HepG2 (cell line): ENCODE results near the gene PDIK1L. TPM values are rescaled to one million over a fixed set of nuclear protein-coding genes. Genes with fewer than 3 reads are reported as not detected.

Experiments
- ATAC-seq: fragments of 200-7000 bp; cut with Tn5 transposase; 3 replicates; pipeline ENCODE4 v1.9.1; 2020; ENCODE audit warnings: mild to moderate bottlenecking, moderate library complexity
- BruUV-seq: library from RNA; stranded (reverse); fragments of 400-500 nt; replicated peaks from 2 replicates; lab custom pipeline; 2021; lab: Mats Ljungman, UMichigan
- CTCF ChIA-PET: fragments of 300-600 bp; formaldehyde crosslinking; extraction: SDS; loops from one replicate; lab custom pipeline; 2021; ENCODE audit warnings: low total read pairs, inconsistent platforms, low intra/inter-chr PET ratio; lab: Yijun Ruan, JAX
- POLR2A ChIA-PET: fragments of 350-600 bp; sonication (Branson Sonifier 250); formaldehyde crosslinking; loops from one replicate; lab custom pipeline; 2020; ENCODE audit warnings: antibody characterized with exemption, inconsistent platforms; lab: Yijun Ruan, JAX
- DNase-seq: peaks from one replicate; pipeline ENCODE4 v3.0.0-alpha.2; 2015; ENCODE audit warnings: low spot score
- FAIRE-seq: peaks from 3 replicates; lab custom pipeline; 2011; peaks lifted over from hg19 to GRCh38; lab: Jason Lieb, UNC
- H2AFZ ChIP-seq: one replicate; pipeline ENCODE4 v1.6.1; 2011; ENCODE audit warnings: low read length, inconsistent platforms
- H3K27ac ChIP-seq: fragments of 300-600 bp; 3 replicates; pipeline ENCODE4 v1.8.0; 2011; ENCODE audit warnings: mixed run types, mild to moderate bottlenecking, mixed read lengths, low read length, inconsistent platforms; ENCODE audit not compliant: insufficient read depth; ENCODE audit errors: extremely low read length
- H3K27me3 ChIP-seq, 2 experiments: fragments of 200-600 bp in 1 of 2; 2 replicates in 1 of 2; 3 replicates in 1 of 2; pipeline versions ENCODE4 v1.6.0 to v1.8.0; 2011; ENCODE audit warnings: low read length in 2 of 2, mild to moderate bottlenecking in 2 of 2, moderate library complexity in 2 of 2, inconsistent platforms in 1 of 2; ENCODE audit not compliant: insufficient read depth in 2 of 2, control insufficient read depth in 1 of 2
- H3K36me3 ChIP-seq, 2 experiments: fragments of 200-600 bp in 1 of 2; replicated peaks in 1 of 2; 2 replicates in 1 of 2; 3 replicates in 1 of 2; pipeline versions ENCODE4 v1.5.1 to v1.8.0; 2011; ENCODE audit warnings: low read length in 2 of 2, inconsistent platforms in 1 of 2; ENCODE audit not compliant: insufficient read depth in 2 of 2, control insufficient read depth in 1 of 2
- H3K4me1 ChIP-seq: 2 replicates; pipeline ENCODE4 v1.5.1; 2012; ENCODE audit warnings: low read length, inconsistent platforms; ENCODE audit not compliant: insufficient read depth
- H3K4me2 ChIP-seq: 2 replicates; pipeline ENCODE4 v1.6.0; 2011; ENCODE audit warnings: low read depth, low read length, inconsistent platforms
- H3K4me3 ChIP-seq, 3 experiments: fragments of 200-600 bp in 1 of 3; sonication (generic), shearing (Covaris generic) in 1 of 3; replicated peaks in 1 of 3; 2 replicates each; pipeline ENCODE4 v1.5.1; 2011 to 2016; ENCODE audit warnings: low read length in 3 of 3, inconsistent platforms in 2 of 3, low read depth in 2 of 3, mild to moderate bottlenecking in 2 of 3, control low read depth in 1 of 3, mixed read lengths in 1 of 3; ENCODE audit not compliant: insufficient read depth in 1 of 3
- H3K79me2 ChIP-seq: one replicate; pipeline ENCODE4 v1.6.1; 2011; ENCODE audit warnings: low read length, inconsistent platforms; ENCODE audit not compliant: insufficient read depth
- H3K9ac ChIP-seq: 2 replicates; pipeline ENCODE4 v1.6.0; 2011; ENCODE audit warnings: mild to moderate bottlenecking, low read depth, low read length, inconsistent platforms; ENCODE audit not compliant: insufficient read depth
- H3K9me3 ChIP-seq: 2 replicates; pipeline ENCODE4 v1.5.1; 2012; ENCODE audit warnings: mild to moderate bottlenecking, low read length
- H4K20me1 ChIP-seq: 2 replicates; pipeline ENCODE4 v1.6.0; 2011; ENCODE audit warnings: inconsistent platforms, mild to moderate bottlenecking, low read length, moderate library complexity; ENCODE audit not compliant: insufficient read depth
- E2F1 ChIP-seq: sonication (generic); formaldehyde crosslinking; IDR thresholded peaks from 2 replicates; pipeline ENCODE4 v1.5.0; 2020; ENCODE audit warnings: missing genetic modification reagents
- FOSL1 ChIP-seq: sonication (generic); formaldehyde crosslinking; IDR thresholded peaks from 2 replicates; pipeline ENCODE4 v1.9.0; 2021; ENCODE audit warnings: missing genetic modification reagents, borderline replicate concordance
- IKZF1 ChIP-seq: fragments of 450-650 bp; IDR thresholded peaks from 2 replicates; pipeline ENCODE4 v1.7.1; 2016
- MAFG ChIP-seq: sonication (generic); formaldehyde crosslinking; IDR thresholded peaks from 2 replicates; pipeline ENCODE4 v1.5.1; 2020; ENCODE audit warnings: mild to moderate bottlenecking, missing genetic modification reagents
- NFYC ChIP-seq: IDR thresholded peaks from 2 replicates; pipeline ENCODE4 v1.6.1; 2016; ENCODE audit warnings: missing genetic modification reagents, missing compliant biosample characterization
- NONO ChIP-seq, 2 experiments: fragments of 450-650 bp in 1 of 2; sonication (generic) in 1 of 2; formaldehyde crosslinking in 1 of 2; IDR thresholded peaks in 1 of 2; conservative IDR thresholded peaks in 1 of 2; 2 replicates each; pipeline versions ENCODE4 v1.6.1 to v1.8.0; 2017 to 2022; ENCODE audit warnings: mild to moderate bottlenecking in 1 of 2, missing genetic modification reagents in 1 of 2, moderate library complexity in 1 of 2
- SNAI1 ChIP-seq: sonication (generic); formaldehyde crosslinking; IDR thresholded peaks from 2 replicates; pipeline ENCODE4 v1.5.0; 2020; ENCODE audit warnings: mild to moderate bottlenecking, missing genetic modification reagents, borderline replicate concordance
- ZNF704 ChIP-seq: sonication (generic); formaldehyde crosslinking; IDR thresholded peaks from 2 replicates; pipeline ENCODE4 v1.8.1; 2023; ENCODE audit warnings: mild to moderate bottlenecking, inconsistent platforms, moderate library complexity, missing genetic modification reagents, borderline replicate concordance
- ZNF792 ChIP-seq: IDR thresholded peaks from 2 replicates; pipeline ENCODE4 v1.6.1; 2016
- WGBS: methylation state at CpG from one replicate; pipeline ENCODE4 v1.1.6; 2017; ENCODE audit warnings: low lambda C conversion rate; 5-methylcytosine and 5-hydroxymethylcytosine counted together
- in situ Hi-C: cut with HindIII; loops from 2 replicates; pipeline ENCODE4 v1.10.0; 2017; ENCODE audit warnings: low pct_unique_long_range_greater_than_20kb; ENCODE audit not compliant: extremely low pct_ligation_motif_present
- intact Hi-C: fragments of 100-400 bp; cut with micrococcal nuclease; formaldehyde crosslinking; loops from one replicate; pipeline ENCODE4 v1.10.0; 2022; ENCODE audit not compliant: unreplicated experiment
- polyA plus RNA-seq, 8 experiments: library from polyadenylated mRNA; depleted of rRNA in 3 of 8; stranded (reverse) in 7 of 8; unstranded in 1 of 8; fragments of >200 nt; fragmentation: Illumina TruSeq in 4 of 8; extraction: Trizol in 4 of 8; gene quantifications; 2 replicates each; pipeline versions ENCODE4 v1.2.1 to v1.2.3, GENCODE V29; 2011 to 2016; ENCODE audit warnings: low read depth in 4 of 8, missing spikeins in 1 of 8, mixed read lengths in 1 of 8; ENCODE audit not compliant: insufficient read depth in 1 of 8
- total RNA-seq, 5 experiments: library from RNA; depleted of rRNA; stranded (reverse); fragments of >200 nt; fragmentation: Illumina TruSeq; extraction: Trizol; gene quantifications; 2 replicates each; pipeline ENCODE4 v1.2.3, GENCODE V29; 2016; ENCODE audit warnings: low read depth in 1 of 5

The PDIK1L gene
- total and polyA plus RNA-seq, 2 of the 13 experiments (the other 11 are each of a cell fraction or from before 2014, with no cell fraction given): 1.9 to 4.6 TPM

GRCh38 chr1:26097696-26098095 is 13.9 kb upstream of the PDIK1L start (continued):
- TF ChIP-seq ZNF704 (CRISPR knock-in tag) (no peak), IKZF1 (no peak), NONO (IDR thresholded peaks at IDR 0.05) (no peak), NONO (CRISPR knock-in tag; conservative IDR thresholded peaks at IDR 0.05) (no peak), SNAI1 (CRISPR knock-in tag) (no peak), NFYC (CRISPR knock-in tag) (no peak), FOSL1 (no peak), ZNF792 (CRISPR knock-in tag) (no peak)
- TF ChIP-seq, all 625 proteins: peak for 0

GRCh38 chr1:26098602-26099001 is 13.0 kb upstream of the PDIK1L start:
- Histone ChIP-seq H2AFZ (no peak overlapping the region), H3K9me3 (no peaks in the 10 kb centered on the region), H3K36me3 (no peaks in the 10 kb centered on the region), H3K4me1 (0 out of 2 replicates have a peak, but pooled peaks cover 4% of the 10 kb centered on the region), H3K79me2 (no peaks in the 10 kb centered on the region), H3K9ac (no peak overlapping the region), H3K27me3 (peaks cover 2 to 36% of the 10 kb centered on the region in 2 experiments; a peak in 2 of 5 replicates), H3K27ac (no peak overlapping the region), H3K4me3 (no peak overlapping the region), H4K20me1 (no peaks in the 10 kb centered on the region), H3K4me2 (no peak overlapping the region)
- FAIRE-seq: no peak
- TF ChIP-seq MAFG (CRISPR knock-in tag): no peak
- no peak for TF ChIP-seq E2F1
- ChIA-PET POLR2A (no interaction called here), CTCF (no interaction called here)
- 44% methylated on average over 4 of the region's 4 CpGs for WGBS
- in situ Hi-C loops (no loop called here), intact Hi-C loops (no loop called here)
- ATAC-seq: no peak
- BruUV-seq: no TSS peak
- DNase-seq: no peak
